Mucosa of rectum (tissue), 2 donors: Measurements from ENCODE around the gene MEP1B.
"Not testable (repeated sequence)": the region's sequence is repeated elsewhere in the genome, so short reads cannot be mapped to it uniquely, and the experiment has no call there.

Experiments
- H3K27ac ChIP-seq, 2 donors: one replicate each; pipeline ENCODE4 v1.7.0; 2013; ENCODE audit warnings: inconsistent platforms in 2 of 2, low read depth in 2 of 2, low read length in 2 of 2
- H3K27me3 ChIP-seq, 2 donors: one replicate each; pipeline ENCODE4 v1.7.0; 2013; ENCODE audit warnings: low read length in 2 of 2; ENCODE audit not compliant: control insufficient read depth in 2 of 2, insufficient read depth in 2 of 2
- H3K36me3 ChIP-seq, 2 donors: one replicate each; pipeline ENCODE4 v1.7.0; 2013; ENCODE audit warnings: low read length in 2 of 2; ENCODE audit not compliant: control insufficient read depth in 2 of 2, insufficient read depth in 2 of 2
- H3K4me1 ChIP-seq, 2 donors: one replicate each; pipeline ENCODE4 v1.7.0; 2013; ENCODE audit warnings: low read length in 2 of 2, mild to moderate bottlenecking in 1 of 2; ENCODE audit not compliant: control insufficient read depth in 2 of 2, insufficient read depth in 2 of 2
- H3K4me3 ChIP-seq, 2 donors: one replicate each; pipeline ENCODE4 v1.7.0; 2013; ENCODE audit warnings: low read length in 2 of 2
- H3K9ac ChIP-seq, 2 donors: one replicate each; pipeline ENCODE4 v1.7.0; 2013; ENCODE audit warnings: low read length in 2 of 2, low read depth in 1 of 2, mild to moderate bottlenecking in 1 of 2
- H3K9me3 ChIP-seq, 2 donors: one replicate each; pipeline ENCODE4 v1.7.0; 2013; ENCODE audit warnings: low read length in 2 of 2; ENCODE audit not compliant: control insufficient read depth in 2 of 2
- donor health status: healthy.
- donor health status: Normal muscosa, but diverticular disease.

The MEP1B gene

DNA sequence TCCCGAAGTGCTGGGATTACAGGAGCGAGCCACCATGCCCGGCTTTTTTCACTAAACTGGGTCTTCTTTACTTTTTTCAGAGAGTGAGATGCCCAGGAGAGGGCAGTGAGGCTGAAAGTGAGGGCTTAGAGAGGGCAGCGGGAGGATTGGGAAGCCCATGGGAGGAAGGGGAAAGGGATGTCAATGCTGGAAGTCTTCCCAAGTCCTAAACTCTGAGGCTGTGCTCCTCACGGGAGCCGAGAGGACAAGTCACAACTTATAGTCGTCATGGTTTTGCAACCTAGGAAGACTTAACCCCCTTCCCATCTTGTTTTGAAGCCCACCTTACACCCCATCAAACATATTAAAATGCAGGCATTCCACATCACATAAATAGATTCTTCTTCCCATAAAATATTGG is 15.1 kb upstream of the MEP1B start:
- Histone ChIP-seq H3K27ac (no peak overlapping the region), H3K36me3 (no peaks in the 10 kb centered on the region), H3K9ac (no peak overlapping the region), H3K9me3 (no peaks in the 10 kb centered on the region), H3K27me3 (no peaks in the 10 kb centered on the region), H3K4me3 (no peak overlapping the region), H3K4me1 (no peaks in the 10 kb centered on the region)

DNA sequence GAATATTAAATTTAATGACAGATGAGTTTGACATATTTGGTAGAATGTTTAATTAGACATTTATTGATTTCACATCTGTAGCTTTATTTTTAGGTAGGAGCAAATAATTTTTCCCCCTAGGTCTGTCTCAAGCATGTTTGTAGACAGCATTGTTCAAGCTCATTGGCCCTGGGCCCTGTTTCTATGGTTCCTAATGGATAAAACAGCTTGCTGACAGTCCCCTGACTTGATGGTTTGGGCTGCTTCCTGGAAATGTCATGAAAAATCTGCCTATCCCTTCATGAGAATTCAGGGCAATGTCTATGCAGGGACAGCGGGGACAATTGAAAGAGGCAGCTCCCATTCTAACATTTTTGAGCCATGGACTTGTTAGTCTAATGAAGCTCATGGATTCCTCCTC is 14.6 kb upstream of the MEP1B start:
- no peaks in the 10 kb centered on the region for H3K27me3 ChIP-seq
- H3K4me3 ChIP-seq: no peak overlapping the region
- H3K9me3 ChIP-seq: no peaks in the 10 kb centered on the region
- no peaks in the 10 kb centered on the region for H3K4me1 ChIP-seq
- no peak overlapping the region for H3K27ac ChIP-seq
- no peaks in the 10 kb centered on the region for H3K36me3 ChIP-seq
- no peak overlapping the region for H3K9ac ChIP-seq

DNA sequence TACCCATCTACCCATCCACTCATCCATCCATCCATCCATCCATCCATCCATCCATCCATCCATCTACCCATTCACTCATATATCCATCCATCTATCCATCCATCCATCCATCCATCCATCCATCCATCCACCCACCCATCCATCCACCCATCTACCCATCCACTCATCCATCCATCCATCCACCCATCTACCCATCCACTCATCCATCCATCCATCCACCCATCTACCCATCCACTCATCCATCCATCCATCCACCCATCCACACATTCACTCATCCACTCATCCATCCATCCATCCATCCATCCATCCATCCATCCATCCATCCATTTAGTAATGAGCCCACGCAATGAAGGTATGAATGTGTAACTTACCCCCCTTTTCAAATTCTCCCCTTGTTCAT is 13.1 kb upstream of the MEP1B start:
- H3K27me3 ChIP-seq, H3K4me3 ChIP-seq, H3K27ac ChIP-seq, H3K36me3 ChIP-seq, H3K9ac ChIP-seq, H3K9me3 ChIP-seq, H3K4me1 ChIP-seq: not testable (repeated sequence)

DNA sequence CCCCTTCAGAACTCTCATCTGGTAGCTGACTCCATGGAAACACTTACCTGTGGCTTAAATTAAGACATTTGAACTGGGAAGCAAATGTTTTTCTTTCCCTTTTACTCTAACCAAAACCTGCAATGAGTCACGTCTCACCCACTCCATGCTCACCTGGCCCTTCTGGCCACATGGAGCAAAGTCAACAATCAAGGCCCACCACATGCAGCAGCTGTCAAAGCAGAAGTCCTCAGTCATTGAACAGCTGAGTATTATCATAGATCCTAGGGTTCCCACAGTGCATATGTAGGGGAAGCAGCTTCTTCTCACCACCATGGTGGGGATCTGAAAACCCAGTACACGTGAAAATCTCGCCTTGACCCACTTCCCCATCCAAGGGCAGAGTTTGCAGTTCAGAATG is 12.3 kb upstream of the MEP1B start:
- no peaks in the 10 kb centered on the region for H3K36me3 ChIP-seq

DNA sequence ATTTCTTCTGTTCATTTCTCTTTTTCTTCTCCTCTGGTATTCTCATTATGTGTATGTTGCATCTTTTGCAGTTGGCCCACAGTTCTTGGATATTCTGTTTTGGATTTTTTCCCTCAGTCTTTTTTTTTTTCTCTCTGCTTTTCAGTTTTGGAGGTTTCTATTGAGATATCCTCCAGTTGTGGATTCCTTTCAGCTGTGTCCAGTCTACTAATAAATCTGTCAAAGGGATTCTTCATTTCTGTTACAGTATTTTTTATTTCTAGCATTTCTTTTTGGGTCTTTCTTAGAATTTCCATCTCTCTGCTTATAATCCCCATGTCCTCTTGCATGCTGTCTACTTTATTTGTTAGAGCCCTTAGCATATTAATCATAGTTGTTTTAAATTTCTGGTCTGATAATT is 6.3 kb upstream of the MEP1B start:
- Histone ChIP-seq H3K4me3 (no peak overlapping the region), H3K9ac (no peak overlapping the region), H3K27ac (no peak overlapping the region), H3K4me1 (no peaks in the 10 kb centered on the region), H3K27me3 (no peaks in the 10 kb centered on the region), H3K36me3 (no peaks in the 10 kb centered on the region), H3K9me3 (peaks cover 0 to 8% of the 10 kb centered on the region in 2 donors)

More for the DNA sequence above, 12.3 kb upstream of the MEP1B start:
- Histone ChIP-seq H3K27ac (no peak overlapping the region), H3K4me3 (no peak overlapping the region), H3K27me3 (no peaks in the 10 kb centered on the region), H3K4me1 (no peaks in the 10 kb centered on the region), H3K9ac (no peak overlapping the region), H3K9me3 (no peaks in the 10 kb centered on the region)

DNA sequence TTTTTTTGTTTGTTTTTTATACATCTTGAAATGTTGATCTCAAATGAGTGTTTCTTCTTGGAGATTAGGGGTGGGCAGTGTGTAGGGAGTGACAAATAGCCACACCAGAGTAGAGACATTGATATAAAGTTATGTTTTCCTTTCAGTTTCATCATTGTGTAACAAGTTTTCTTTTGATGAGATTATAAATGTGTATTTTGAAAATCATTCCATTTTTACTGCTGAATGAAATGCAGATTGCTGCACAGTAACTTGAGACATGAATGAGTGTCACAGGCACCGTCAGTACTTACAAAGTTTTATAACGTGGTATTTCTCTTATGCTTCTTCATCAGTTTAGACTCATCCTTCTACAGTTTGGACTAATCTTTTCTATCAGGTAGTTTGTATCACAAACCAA is 370 bp downstream of the MEP1B start:
- Histone ChIP-seq H3K4me3 (no peak overlapping the region), H3K27ac (no peak overlapping the region), H3K4me1 (peaks cover 0 to 3% of the 10 kb centered on the region in 2 donors), H3K9ac (no peak overlapping the region), H3K9me3 (no peaks in the 10 kb centered on the region), H3K27me3 (no peaks in the 10 kb centered on the region), H3K36me3 (no peaks in the 10 kb centered on the region)

DNA sequence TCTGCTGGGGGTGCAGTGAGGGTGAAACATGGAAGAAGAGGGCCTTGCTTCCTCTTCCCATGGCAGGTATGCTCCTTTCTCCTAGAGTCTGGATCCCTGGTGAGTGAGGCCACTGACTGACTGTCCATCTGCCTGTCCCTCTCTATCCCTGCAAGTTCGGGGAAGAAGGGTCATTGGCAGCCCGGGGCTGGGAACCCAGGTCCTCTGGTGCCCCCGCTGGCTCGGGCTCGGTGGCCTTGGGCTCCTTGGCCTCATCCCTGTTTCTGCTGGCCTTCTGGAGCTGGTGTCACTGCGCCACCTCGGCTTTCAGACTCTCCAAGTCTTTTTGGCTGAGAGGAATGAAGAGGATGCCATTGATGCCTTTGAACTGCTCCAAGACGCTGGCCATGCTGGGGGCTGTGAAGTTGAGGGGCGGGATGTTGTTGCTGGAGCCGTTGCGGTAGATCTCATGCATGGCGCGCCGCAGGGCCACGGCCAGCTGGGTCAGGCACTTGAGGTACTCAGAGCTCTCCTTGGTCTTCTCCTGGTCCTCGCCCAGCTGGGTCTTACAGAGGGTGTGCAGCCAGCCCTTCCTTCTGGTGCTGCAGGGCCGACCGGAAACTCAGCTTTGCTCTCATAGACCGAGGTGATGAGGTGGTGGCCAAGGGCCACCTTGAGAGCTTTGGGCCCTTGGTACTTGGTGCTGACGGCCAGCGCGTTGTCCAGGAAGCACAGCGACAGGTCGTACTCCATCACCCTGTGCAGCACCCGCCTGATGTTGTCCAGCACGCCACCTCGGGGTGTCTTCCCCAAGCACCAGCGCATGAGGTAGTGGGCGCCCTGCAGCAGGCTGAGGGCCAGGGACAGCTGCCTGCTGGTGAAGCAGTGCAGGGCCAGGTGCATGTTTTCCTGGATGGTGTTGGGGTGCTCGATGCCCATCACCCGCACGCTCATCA is 6.3 kb downstream of the MEP1B start:
- Histone ChIP-seq H3K9me3 (no peaks in the 10 kb centered on the region), H3K36me3 (no peaks in the 10 kb centered on the region), H3K27me3 (no peaks in the 10 kb centered on the region), H3K27ac (no peak overlapping the region), H3K4me3 (no peak overlapping the region), H3K4me1 (peaks cover 6% of the 10 kb centered on the region in 2 donors), H3K9ac (no peak overlapping the region)

DNA sequence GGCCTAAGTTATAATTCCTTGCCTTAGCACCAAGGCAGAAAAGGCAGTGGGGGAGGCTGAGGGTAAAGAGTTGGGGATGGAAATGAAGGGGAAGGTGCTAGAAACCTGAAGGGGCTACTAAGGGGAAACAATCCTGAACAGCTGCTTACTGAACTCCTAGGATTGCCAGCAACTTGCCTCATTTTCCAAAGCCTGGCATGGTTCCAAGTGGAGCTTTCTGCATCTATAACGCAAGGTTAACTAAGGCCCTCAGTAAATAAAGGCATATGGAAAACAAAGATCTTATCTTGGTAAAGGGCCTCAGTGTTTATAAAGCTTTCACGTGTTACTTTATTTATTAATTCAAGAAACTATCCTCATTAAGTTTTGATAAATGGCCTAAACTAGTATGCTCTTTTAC is 10.9 kb downstream of the MEP1B start:
- Histone ChIP-seq H3K9ac (no peak overlapping the region), H3K27me3 (no peaks in the 10 kb centered on the region), H3K9me3 (no peaks in the 10 kb centered on the region), H3K4me3 (no peak overlapping the region), H3K36me3 (no peaks in the 10 kb centered on the region), H3K4me1 (peaks cover 14 to 18% of the 10 kb centered on the region in 2 donors), H3K27ac (no peak overlapping the region)

DNA sequence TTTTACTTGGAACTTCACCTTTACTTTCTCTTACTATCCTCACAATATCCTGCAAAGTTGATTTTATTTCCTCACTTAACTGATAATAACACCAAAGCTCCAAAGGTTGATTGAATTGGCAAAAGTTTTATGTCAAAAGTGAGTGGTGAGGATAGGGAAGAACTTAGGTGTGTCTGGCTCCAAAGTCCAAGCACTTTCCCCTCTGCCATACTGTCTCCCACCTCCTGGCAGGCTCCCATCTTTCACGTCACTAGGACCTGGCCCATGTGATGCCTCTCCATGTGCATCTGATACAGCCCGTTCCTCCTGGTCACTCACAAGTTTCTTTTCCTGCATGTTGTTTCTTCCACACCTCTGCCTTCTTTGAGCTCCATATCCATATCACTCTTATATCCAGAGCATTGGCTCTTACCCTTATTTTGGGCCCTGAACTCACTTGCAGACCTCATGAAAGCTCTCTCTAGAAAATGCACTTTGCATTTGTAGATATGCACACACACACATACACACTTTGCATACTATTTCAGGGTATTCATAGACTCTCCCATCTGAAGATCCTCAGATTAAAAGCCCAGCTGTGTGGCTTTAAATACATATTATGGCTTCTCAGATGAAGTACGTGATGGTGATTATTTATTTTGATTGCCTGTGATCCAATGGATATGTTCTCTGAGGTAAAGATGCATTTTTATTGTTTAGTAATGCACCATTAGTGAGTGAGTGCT is 12.3 kb downstream of the MEP1B start:
- no peaks in the 10 kb centered on the region for H3K27me3 ChIP-seq
- H3K9me3 ChIP-seq: no peaks in the 10 kb centered on the region
- no peak overlapping the region for H3K4me3 ChIP-seq
- H3K36me3 ChIP-seq: no peaks in the 10 kb centered on the region
- peak overlapping the region; percentile 76 to 77 for H3K27ac ChIP-seq
- peaks cover 14 to 18% of the 10 kb centered on the region in 2 donors for H3K4me1 ChIP-seq
- no peak overlapping the region for H3K9ac ChIP-seq

DNA sequence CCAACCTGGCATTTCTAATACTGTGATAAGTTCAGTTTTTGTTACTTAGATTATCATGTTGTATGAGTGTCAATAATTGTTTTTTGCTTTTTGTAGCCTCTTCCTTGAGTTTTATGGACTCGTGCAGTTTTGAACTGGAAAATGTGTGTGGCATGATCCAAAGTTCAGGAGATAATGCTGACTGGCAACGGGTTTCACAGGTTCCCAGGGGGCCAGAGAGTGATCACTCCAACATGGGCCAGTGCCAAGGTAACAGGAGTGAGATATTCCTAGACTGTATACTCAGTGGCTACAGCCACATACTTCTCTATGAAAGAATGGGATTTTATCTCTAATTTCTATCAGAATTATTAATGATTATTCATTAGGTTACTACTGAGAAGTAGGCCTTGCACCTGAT is 18.2 kb downstream of the MEP1B start:
- Histone ChIP-seq H3K27me3 (no peaks in the 10 kb centered on the region), H3K9ac (no peak overlapping the region), H3K4me1 (peaks cover 6 to 11% of the 10 kb centered on the region in 2 donors), H3K9me3 (no peaks in the 10 kb centered on the region), H3K4me3 (no peak overlapping the region), H3K36me3 (no peaks in the 10 kb centered on the region), H3K27ac (peak overlapping the region; percentile 6 to 60)
